Tibial artery (tissue), 4 donors: Measurements from ENCODE around the gene NMU.
"Not testable (repeated sequence)": the region's sequence is repeated elsewhere in the genome, so short reads cannot be mapped to it uniquely, and the experiment has no call there.

Experiments
- DNase-seq, 2 donors: peaks; one replicate each; pipeline ENCODE4 v3.0.0-alpha.2; 2019
- H3K27ac ChIP-seq, 2 donors: fragments of 200-600 bp; sonication (generic) in 1 of 2; 1 replicate in 1 of 2; 2 replicates in 1 of 2; pipeline ENCODE4 v1.5.1; 2018 to 2019; ENCODE audit warnings: mild to moderate bottlenecking in 1 of 2
- H3K27me3 ChIP-seq, 2 donors: fragments of 200-600 bp; sonication (generic) in 1 of 2; one replicate each; pipeline versions ENCODE4 v1.5.1 to v1.6.0; 2016 to 2019
- H3K36me3 ChIP-seq, 3 donors: fragments of 200-600 bp; sonication (generic) in 2 of 3; one replicate each; pipeline ENCODE4 v1.5.1; 2016 to 2019; ENCODE audit warnings: mild to moderate bottlenecking in 2 of 3
- H3K4me1 ChIP-seq, 4 donors: fragments of 200-600 bp; sonication (generic) in 2 of 4; 1 replicate in 3 of 4; 2 replicates in 1 of 4; pipeline ENCODE4 v1.5.1; 2016 to 2019
- H3K4me3 ChIP-seq, 2 donors: fragments of 200-600 bp; sonication (generic) in 1 of 2; 1 replicate in 1 of 2; 2 replicates in 1 of 2; pipeline ENCODE4 v1.5.1; 2018 to 2019; ENCODE audit warnings: mild to moderate bottlenecking in 2 of 2
- H3K9me3 ChIP-seq, 3 donors: fragments of 200-600 bp; sonication (generic) in 1 of 3; one replicate each; pipeline ENCODE4 v1.5.1; 2016 to 2019
- CTCF ChIP-seq, 2 experiments: fragments of 200-600 bp in 1 of 2; fragments of 450-650 bp in 1 of 2; IDR thresholded peaks; one replicate each; pipeline ENCODE4 v1.5.1; 2017 to 2019; ENCODE audit warnings: antibody characterized with exemption in 2 of 2, mild to moderate bottlenecking in 1 of 2, moderate library complexity in 1 of 2
- intact Hi-C: fragments of 100-400 bp; cut with DNase I; formaldehyde crosslinking; loops from one replicate; pipeline ENCODE4 v1.15.0; 2023; ENCODE audit warnings: low total_unique reads

The NMU gene

GRCh38 chr4:55598641-55599040 is 37.5 kb downstream of the NMU start:
- intact Hi-C loops = no loop called here
- H3K27ac ChIP-seq = no peak overlapping the region

GRCh38 chr4:55592014-55592413 is 44.1 kb downstream of the NMU start, which contains the start of gene PDCL2:
Gene PDCL2 (minus strand): TSS chr4:55592245. CDS start chr4:55592109, 136 bp downstream.
- Histone ChIP-seq H3K4me1 (no peaks in the 10 kb centered on the region), H3K9me3 (peaks cover 0 to 7% (median 0%) of the 10 kb centered on the region in 3 donors), H3K36me3 (no peaks in the 10 kb centered on the region), H3K27me3 (no peaks in the 10 kb centered on the region), H3K4me3 (no peak within 1 kb of the TSS), H3K27ac (no peak within 1 kb of the TSS)
- DNase-seq = peak in 1 of 2 donors; percentile 60
- intact Hi-C loops = no loop called here
- TF ChIP-seq CTCF (IDR thresholded peaks at IDR 0.05) = no peak

More at GRCh38 chr4:55598641-55599040, 37.5 kb downstream of the NMU start:
- no peak for DNase-seq
- H3K4me1 ChIP-seq = no peaks in the 10 kb centered on the region
- no peak overlapping the region for H3K4me3 ChIP-seq
- no peaks in the 10 kb centered on the region for H3K36me3 ChIP-seq
- no peak for TF ChIP-seq CTCF (IDR thresholded peaks at IDR 0.05)
- no peaks in the 10 kb centered on the region for H3K9me3 ChIP-seq
- no peaks in the 10 kb centered on the region for H3K27me3 ChIP-seq

- intact Hi-C loops = no loop called here
- Histone ChIP-seq H3K4me1 (no peaks in the 10 kb centered on the region), H3K9me3 (peaks cover 0 to 7% (median 7%) of the 10 kb centered on the region in 3 donors), H3K36me3 (no peaks in the 10 kb centered on the region), H3K4me3 (no peak overlapping the region), H3K27me3 (no peaks in the 10 kb centered on the region), H3K27ac (no peak overlapping the region)
- TF ChIP-seq CTCF (IDR thresholded peaks at IDR 0.05) = no peak
- DNase-seq = no peak
Observed at GRCh38 chr4:55588160-55588559, 47.9 kb downstream of the NMU start.

DNA sequence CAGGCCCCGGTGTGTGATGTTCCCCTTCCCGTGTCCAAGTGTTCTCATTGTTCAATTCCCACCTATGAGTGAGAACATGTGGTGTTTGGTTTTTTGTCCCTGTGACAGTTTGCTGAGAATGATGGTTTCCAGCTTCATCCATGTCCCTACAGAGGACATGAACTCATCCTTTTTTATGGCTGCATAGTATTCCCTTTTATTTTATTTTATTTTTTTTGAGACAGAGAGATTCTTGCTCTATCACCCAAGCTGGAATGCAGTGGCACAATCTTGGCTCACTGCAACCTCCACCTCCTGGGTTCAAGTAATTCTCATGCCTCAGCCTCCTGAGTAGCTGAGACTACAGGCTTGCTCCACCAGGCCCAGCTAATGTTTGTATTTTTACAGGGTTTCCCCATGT is 53.3 kb downstream of the NMU start:
- H3K27me3 ChIP-seq, intact Hi-C loops, H3K4me1 ChIP-seq, H3K9me3 ChIP-seq, DNase-seq, H3K36me3 ChIP-seq, H3K27ac ChIP-seq, H3K4me3 ChIP-seq: not testable (repeated sequence)

DNA sequence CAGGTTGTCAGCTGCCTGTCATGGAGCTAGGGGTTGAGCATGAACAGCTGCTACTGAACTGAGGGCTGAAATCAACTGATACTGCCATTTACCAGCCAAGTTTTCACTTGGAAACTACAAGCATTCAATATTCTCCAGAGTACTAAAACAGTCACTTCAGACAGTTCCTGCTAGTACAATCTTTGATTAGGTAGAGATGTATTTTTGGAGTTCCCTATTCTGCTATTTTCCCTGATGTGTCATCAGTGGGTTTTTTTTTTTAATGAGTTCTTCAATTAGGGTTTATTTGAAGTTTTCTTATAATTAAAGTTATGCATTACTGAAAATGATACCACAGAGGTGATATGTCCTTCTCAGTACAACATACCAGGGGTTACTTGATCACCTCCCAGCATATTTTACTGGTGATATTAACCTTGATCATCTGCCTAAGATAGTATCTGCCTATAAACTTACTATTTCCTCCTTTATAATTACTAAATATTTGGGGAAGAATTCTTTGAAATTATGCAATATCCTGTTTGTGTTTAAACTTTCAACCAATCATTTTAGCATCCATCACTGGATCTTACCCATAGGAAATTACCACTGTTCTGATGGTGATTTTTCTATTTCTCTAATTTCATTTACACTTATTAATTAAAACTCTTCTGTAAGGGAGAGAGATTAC is 57.6 kb downstream of the NMU start:
- Histone ChIP-seq H3K4me1 (no peaks in the 10 kb centered on the region), H3K4me3 (no peak overlapping the region), H3K27me3 (no peaks in the 10 kb centered on the region), H3K9me3 (peaks cover 3 to 23% (median 19%) of the 10 kb centered on the region in 3 donors), H3K36me3 (no peaks in the 10 kb centered on the region), H3K27ac (no peak overlapping the region)
- DNase-seq = no peak
- intact Hi-C loops = no loop called here
- TF ChIP-seq CTCF (IDR thresholded peaks at IDR 0.05) = no peak

GRCh38 chr4:55575513-55575912 is 60.6 kb downstream of the NMU start:
- Histone ChIP-seq H3K4me3 (no peak overlapping the region), H3K4me1 (no peaks in the 10 kb centered on the region), H3K27me3 (no peaks in the 10 kb centered on the region), H3K36me3 (no peaks in the 10 kb centered on the region), H3K9me3 (peaks cover 3 to 23% (median 19%) of the 10 kb centered on the region in 3 donors), H3K27ac (no peak overlapping the region)
- no peak for TF ChIP-seq CTCF (IDR thresholded peaks at IDR 0.05)
- intact Hi-C loops = no loop called here
- DNase-seq = no peak
